Esophagus squamous epithelium (tissue), 4 donors: ENCODE results near the gene ANO2.

Source experiments
- POLR2A ChIP-seq, 4 donors: fragments of 450-650 bp; IDR thresholded peaks; one replicate each; pipeline ENCODE4 v1.6.1; 2017; ENCODE audit warnings: antibody characterized with exemption in 4 of 4, mild to moderate bottlenecking in 4 of 4, moderate library complexity in 3 of 4
- TF ChIP-seq, protein P1 (sequence below), 6 experiments: fragments of 450-650 bp in 4 of 6; fragments of 200-600 bp in 2 of 6; sonication (generic) in 2 of 6; IDR thresholded peaks; one replicate each; pipeline ENCODE4 v1.5.1; 2016 to 2019; ENCODE audit warnings: antibody characterized with exemption in 6 of 6, mild to moderate bottlenecking in 4 of 6, moderate library complexity in 4 of 6

DNA sequence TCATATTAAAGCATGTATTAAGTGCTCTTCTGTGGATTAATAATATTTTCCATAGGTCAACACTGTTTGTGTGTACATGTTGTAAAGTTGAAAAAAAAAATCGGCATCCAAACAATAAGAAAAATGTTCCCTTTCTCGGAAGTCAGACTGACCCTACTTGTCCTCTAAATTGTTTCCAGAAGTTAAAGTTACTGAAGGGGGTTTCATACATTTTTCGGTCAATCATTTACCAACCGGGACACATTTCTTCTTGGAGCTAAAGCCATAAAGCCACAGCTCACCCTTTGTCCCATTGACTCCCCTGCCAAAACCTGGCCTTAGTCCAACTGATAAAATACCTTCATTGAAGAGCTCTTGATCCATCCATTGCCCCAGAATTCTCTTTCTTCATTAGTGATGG, 230.0 kb downstream of the ANO2 start:
- TF ChIP-seq, protein P1, sequence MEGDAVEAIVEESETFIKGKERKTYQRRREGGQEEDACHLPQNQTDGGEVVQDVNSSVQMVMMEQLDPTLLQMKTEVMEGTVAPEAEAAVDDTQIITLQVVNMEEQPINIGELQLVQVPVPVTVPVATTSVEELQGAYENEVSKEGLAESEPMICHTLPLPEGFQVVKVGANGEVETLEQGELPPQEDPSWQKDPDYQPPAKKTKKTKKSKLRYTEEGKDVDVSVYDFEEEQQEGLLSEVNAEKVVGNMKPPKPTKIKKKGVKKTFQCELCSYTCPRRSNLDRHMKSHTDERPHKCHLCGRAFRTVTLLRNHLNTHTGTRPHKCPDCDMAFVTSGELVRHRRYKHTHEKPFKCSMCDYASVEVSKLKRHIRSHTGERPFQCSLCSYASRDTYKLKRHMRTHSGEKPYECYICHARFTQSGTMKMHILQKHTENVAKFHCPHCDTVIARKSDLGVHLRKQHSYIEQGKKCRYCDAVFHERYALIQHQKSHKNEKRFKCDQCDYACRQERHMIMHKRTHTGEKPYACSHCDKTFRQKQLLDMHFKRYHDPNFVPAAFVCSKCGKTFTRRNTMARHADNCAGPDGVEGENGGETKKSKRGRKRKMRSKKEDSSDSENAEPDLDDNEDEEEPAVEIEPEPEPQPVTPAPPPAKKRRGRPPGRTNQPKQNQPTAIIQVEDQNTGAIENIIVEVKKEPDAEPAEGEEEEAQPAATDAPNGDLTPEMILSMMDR (IDR thresholded peaks at IDR 0.05): no peak
- TF ChIP-seq POLR2A (IDR thresholded peaks at IDR 0.05): no peak
